AG04450 (cell line): ENCODE results near the gene MTFP1. TPM values are rescaled to one million over a fixed set of nuclear protein-coding genes. Genes with fewer than 3 reads are reported as not detected.

Experiments used
- CTCF ChIA-PET: fragments of 300-600, 350-600 bp; formaldehyde crosslinking; extraction: SDS; loops from one replicate; lab custom pipeline; 2022; ENCODE audit warnings: antibody characterized with exemption, inconsistent platforms; lab: Charles Lee
- POLR2A ChIA-PET: fragments of 350-600 bp; formaldehyde crosslinking; extraction: SDS; loops from one replicate; lab custom pipeline; 2021; ENCODE audit warnings: antibody characterized with exemption, inconsistent platforms; lab: Yijun Ruan, JAX
- DNase-seq: peaks from one replicate; pipeline ENCODE4 v3.0.0-alpha.2; 2011; ENCODE audit warnings: low read depth, low spot score
- H3K27ac ChIP-seq: one replicate; pipeline ENCODE4 v1.5.1; 2012; ENCODE audit warnings: low read depth, low read length, control low read depth
- H3K27me3 ChIP-seq: one replicate; pipeline ENCODE4 v1.6.0; 2012; ENCODE audit warnings: low read length; ENCODE audit not compliant: control insufficient read depth, insufficient read depth
- H3K4me3 ChIP-seq: 2 replicates; pipeline ENCODE4 v1.5.1; 2011; ENCODE audit warnings: mild to moderate bottlenecking, low read depth, low read length, control low read depth
- H3K9me3 ChIP-seq: 2 replicates; pipeline ENCODE4 v1.5.1; 2012; ENCODE audit warnings: low read length; ENCODE audit not compliant: control insufficient read depth, insufficient read depth
- CTCF ChIP-seq: IDR thresholded peaks from 2 replicates; pipeline ENCODE4 v1.5.1; 2011; ENCODE audit warnings: low read depth, low read length, control low read depth, inconsistent platforms
- polyA plus RNA-seq: library from polyadenylated mRNA; depleted of rRNA; stranded (reverse); fragments of >200 nt; gene quantifications from 2 replicates; pipeline ENCODE4 v1.2.3, GENCODE V29; 2011

The MTFP1 gene
- polyA plus RNA-seq, 1 experiment, result 4.1 TPM

GRCh38 chr22:30390974-30391691 lies 34.4 kb upstream of the MTFP1 start:
- H3K4me3 ChIP-seq, result no peak overlapping the region
- peaks cover 3% of the 10 kb centered on the region; the same call in 1 of the 2 replicates for H3K9me3 ChIP-seq
- ChIA-PET POLR2A (no interaction called here), CTCF (interaction anchor here (0.9 to 3.6 kb wide), 8 partner anchors 17 to 364 kb away, joined by 3 to 39 read pairs (median 6); no protein-coding TSS in a partner anchor)
- no peaks in the 10 kb centered on the region for H3K27me3 ChIP-seq
- H3K27ac ChIP-seq, result peak overlapping the region; percentile 57
- peak; percentile 76 for TF ChIP-seq CTCF
- peak; percentile 41 for DNase-seq

GRCh38 chr22:30392661-30393321 lies 32.8 kb upstream of the MTFP1 start:
- H3K4me3 ChIP-seq, result no peak overlapping the region
- ChIA-PET POLR2A (interaction anchor here (1.0 kb wide), 1 partner anchor 31 kb away, joined by 3 read pairs; no protein-coding TSS in a partner anchor), CTCF (interaction anchor here (0.6 to 3.6 kb wide), 4 partner anchors 10 to 105 kb away, joined by 3 to 39 read pairs (median 8); no protein-coding TSS in a partner anchor)
- TF ChIP-seq CTCF, result no peak
- no peak overlapping the region for H3K27ac ChIP-seq
- H3K27me3 ChIP-seq, result no peaks in the 10 kb centered on the region
- peaks cover 3% of the 10 kb centered on the region for H3K9me3 ChIP-seq
- DNase-seq, result no peak

- TF ChIP-seq CTCF, result no peak
- H3K4me3 ChIP-seq, result no peak overlapping the region
- no peak for DNase-seq
- H3K27ac ChIP-seq, result no peak overlapping the region
- ChIA-PET CTCF (no interaction called here), POLR2A (no interaction called here)
- peaks cover 3% of the 10 kb centered on the region for H3K9me3 ChIP-seq
- H3K27me3 ChIP-seq, result no peaks in the 10 kb centered on the region
Observed at GRCh38 chr22:30393322-30393680, 32.3 kb upstream of the MTFP1 start.

GRCh38 chr22:30393885-30394284 lies 31.7 kb upstream of the MTFP1 start:
- no peak for DNase-seq
- CTCF ChIA-PET, result interaction anchor here (0.7 kb wide), 1 partner anchor 10 kb away, joined by 4 read pairs; no protein-coding TSS in a partner anchor
- POLR2A ChIA-PET, result interaction anchor here (0.7 kb wide), 1 partner anchor 841 kb away, joined by 12 read pairs; the partner anchor contains the start of gene THOC5

More at GRCh38 chr22:30393885-30394284, 31.7 kb upstream of the MTFP1 start:
- Histone ChIP-seq H3K27ac (no peak overlapping the region), H3K27me3 (no peaks in the 10 kb centered on the region), H3K9me3 (peaks cover 3% of the 10 kb centered on the region), H3K4me3 (no peak overlapping the region)
- no peak for TF ChIP-seq CTCF
